Neural progenitor cell (in vitro differentiated cells): ENCODE data around the gene GAL3ST3.
A peak's percentile ranks its signal among the peaks of the same experiment; 100 is the strongest.

Experiments
- EZH2 ChIP-seq: fragments of 200-600 bp; sonication (generic); IDR thresholded peaks from 2 replicates; pipeline ENCODE4 v1.6.1; 2017; ENCODE audit warnings: antibody characterized with exemption, mild to moderate bottlenecking, moderate library complexity
- EZH2phosphoT487 ChIP-seq: fragments of 200-600 bp; sonication (generic); IDR thresholded peaks from 2 replicates; pipeline ENCODE4 v1.6.1; 2017; ENCODE audit warnings: antibody characterized with exemption
- TF ChIP-seq, protein P1 (sequence below): fragments of 200-600 bp; sonication (generic); IDR thresholded peaks from 2 replicates; pipeline ENCODE4 v1.5.1; 2017; ENCODE audit warnings: antibody characterized with exemption, mild to moderate bottlenecking

DNA sequence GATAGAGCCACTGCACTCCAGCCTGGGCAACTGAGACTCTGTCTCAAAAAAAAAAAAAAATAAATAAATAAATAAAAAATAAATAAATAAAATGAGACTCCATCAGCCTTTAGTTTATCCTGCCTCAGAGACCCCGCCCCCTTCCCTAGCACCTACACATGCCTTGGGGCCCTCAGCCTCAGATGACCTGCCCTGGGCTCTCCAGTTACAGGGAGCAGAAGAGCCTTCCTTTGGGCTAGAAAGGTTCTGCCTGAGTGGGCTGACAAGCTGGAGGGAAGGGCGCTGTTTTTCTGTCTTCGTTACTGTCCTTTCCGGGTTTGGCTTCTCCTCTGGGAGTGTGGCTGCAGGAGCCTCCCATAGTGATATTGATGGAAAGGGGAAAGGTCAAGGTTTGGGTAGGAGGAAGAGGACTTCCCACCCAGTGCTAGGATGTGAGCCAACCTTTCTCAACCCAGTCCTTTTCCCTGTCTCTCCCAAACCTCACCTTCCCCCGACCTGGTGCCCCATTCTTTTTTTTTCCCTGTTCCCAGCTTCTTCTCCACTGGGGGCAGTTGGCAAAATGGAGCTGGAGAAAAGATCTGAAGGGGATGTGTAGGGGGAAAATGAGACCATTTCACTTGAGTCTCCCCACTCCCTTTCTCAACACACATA lies 1.7 kb upstream of the GAL3ST3 start:
- TF ChIP-seq, protein P1, sequence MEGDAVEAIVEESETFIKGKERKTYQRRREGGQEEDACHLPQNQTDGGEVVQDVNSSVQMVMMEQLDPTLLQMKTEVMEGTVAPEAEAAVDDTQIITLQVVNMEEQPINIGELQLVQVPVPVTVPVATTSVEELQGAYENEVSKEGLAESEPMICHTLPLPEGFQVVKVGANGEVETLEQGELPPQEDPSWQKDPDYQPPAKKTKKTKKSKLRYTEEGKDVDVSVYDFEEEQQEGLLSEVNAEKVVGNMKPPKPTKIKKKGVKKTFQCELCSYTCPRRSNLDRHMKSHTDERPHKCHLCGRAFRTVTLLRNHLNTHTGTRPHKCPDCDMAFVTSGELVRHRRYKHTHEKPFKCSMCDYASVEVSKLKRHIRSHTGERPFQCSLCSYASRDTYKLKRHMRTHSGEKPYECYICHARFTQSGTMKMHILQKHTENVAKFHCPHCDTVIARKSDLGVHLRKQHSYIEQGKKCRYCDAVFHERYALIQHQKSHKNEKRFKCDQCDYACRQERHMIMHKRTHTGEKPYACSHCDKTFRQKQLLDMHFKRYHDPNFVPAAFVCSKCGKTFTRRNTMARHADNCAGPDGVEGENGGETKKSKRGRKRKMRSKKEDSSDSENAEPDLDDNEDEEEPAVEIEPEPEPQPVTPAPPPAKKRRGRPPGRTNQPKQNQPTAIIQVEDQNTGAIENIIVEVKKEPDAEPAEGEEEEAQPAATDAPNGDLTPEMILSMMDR = peak; percentile 3
- TF ChIP-seq EZH2 = no peak
- TF ChIP-seq EZH2phosphoT487 = no peak
